Kidney epithelial cell (primary cell): ENCODE data around the gene TRAPPC11. TPM values are rescaled to one million over a fixed set of nuclear protein-coding genes. Genes with fewer than 3 reads are reported as not detected.

Experiments
- DNase-seq: peaks from one replicate; pipeline ENCODE4 v3.0.0-alpha.2; 2010; ENCODE audit warnings: low read depth
- H3K27me3 ChIP-seq: 2 replicates; pipeline ENCODE4 v1.6.0; 2011; ENCODE audit warnings: low read length; ENCODE audit not compliant: control insufficient read depth, insufficient read depth
- H3K36me3 ChIP-seq: 2 replicates; pipeline ENCODE4 v1.5.1; 2011; ENCODE audit warnings: low read length; ENCODE audit not compliant: control insufficient read depth, insufficient read depth
- H3K4me3 ChIP-seq: 2 replicates; pipeline ENCODE4 v1.5.1; 2011; ENCODE audit warnings: low read depth, mild to moderate bottlenecking, control low read depth, low read length
- CTCF ChIP-seq: IDR thresholded peaks from 2 replicates; pipeline ENCODE4 v1.5.1; 2011; ENCODE audit warnings: mild to moderate bottlenecking, moderate library complexity, low read length, control low read depth, inconsistent platforms; ENCODE audit not compliant: insufficient read depth, poor library complexity, severe bottlenecking
- total RNA-seq: library from RNA; depleted of rRNA; stranded (reverse); fragments of >200 nt; gene quantifications from 2 replicates; pipeline ENCODE4 v1.2.3, GENCODE V29; 2015

Gene TRAPPC11
- total RNA-seq, 1 donor from 2014 or later, result 30.3 TPM

GRCh38 chr4:183691006-183691405, 31.9 kb downstream of the TRAPPC11 start:
- no peak for TF ChIP-seq CTCF
- Histone ChIP-seq H3K4me3 (no peak overlapping the region), H3K27me3 (no peaks in the 10 kb centered on the region), H3K36me3 (no peaks in the 10 kb centered on the region)
- DNase-seq, result no peak

- no peak for TF ChIP-seq CTCF
- no peaks in the 10 kb centered on the region for H3K27me3 ChIP-seq
- H3K4me3 ChIP-seq, result no peak overlapping the region
- no peaks in the 10 kb centered on the region for H3K36me3 ChIP-seq
- no peak for DNase-seq
Observed at GRCh38 chr4:183691897-183692296, 32.8 kb downstream of the TRAPPC11 start.

- Histone ChIP-seq H3K4me3 (no peak overlapping the region), H3K27me3 (no peaks in the 10 kb centered on the region), H3K36me3 (no peaks in the 10 kb centered on the region)
- TF ChIP-seq CTCF, result no peak
- DNase-seq, result no peak
Observed at GRCh38 chr4:183698909-183699308, 39.8 kb downstream of the TRAPPC11 start.

- Histone ChIP-seq H3K4me3 (no peak overlapping the region), H3K27me3 (no peaks in the 10 kb centered on the region), H3K36me3 (no peaks in the 10 kb centered on the region)
- no peak for DNase-seq
- TF ChIP-seq CTCF, result no peak
Observed at GRCh38 chr4:183700407-183700806, 41.3 kb downstream of the TRAPPC11 start.

GRCh38 chr4:183702492-183702891, 43.4 kb downstream of the TRAPPC11 start:
- TF ChIP-seq CTCF, result no peak
- DNase-seq, result no peak
- H3K36me3 ChIP-seq, result no peaks in the 10 kb centered on the region

GRCh38 chr4:183714626-183715025, 55.5 kb downstream of the TRAPPC11 start:
- H3K4me3 ChIP-seq, result no peak overlapping the region
- TF ChIP-seq CTCF, result no peak
- no peaks in the 10 kb centered on the region for H3K36me3 ChIP-seq
- H3K27me3 ChIP-seq, result no peaks in the 10 kb centered on the region
- DNase-seq, result no peak

More at GRCh38 chr4:183702492-183702891, 43.4 kb downstream of the TRAPPC11 start:
- Histone ChIP-seq H3K27me3 (no peaks in the 10 kb centered on the region), H3K4me3 (no peak overlapping the region)
